Breast epithelium (tissue), 4 donors: ENCODE results near the gene ACKR1. TPM values are rescaled to one million over a fixed set of nuclear protein-coding genes. Genes with fewer than 3 reads are reported as not detected.
A peak's percentile ranks its signal among the peaks of the same experiment; 100 is the strongest.

Experiments used
- DNase-seq, 2 donors: peaks; one replicate each; pipeline ENCODE4 v3.0.0-alpha.2; 2019; ENCODE audit warnings: low spot score in 2 of 2
- H3K27ac ChIP-seq, 2 donors: fragments of 200-600 bp; sonication (generic) in 1 of 2; one replicate each; pipeline ENCODE4 v1.5.1; 2016 to 2019; ENCODE audit warnings: mild to moderate bottlenecking in 1 of 2
- H3K27me3 ChIP-seq, 2 donors: fragments of 200-600 bp; sonication (generic) in 1 of 2; one replicate each; pipeline versions ENCODE4 v1.5.1 to v1.6.0; 2017 to 2019; ENCODE audit warnings: control low read depth in 1 of 2, mild to moderate bottlenecking in 1 of 2
- H3K36me3 ChIP-seq: fragments of 200-600 bp; one replicate; pipeline ENCODE4 v1.5.1; 2019
- H3K4me1 ChIP-seq, 2 donors: fragments of 200-600 bp; sonication (generic); one replicate each; pipeline ENCODE4 v1.5.1; 2016 to 2019; ENCODE audit warnings: control low read depth in 1 of 2
- H3K4me3 ChIP-seq, 3 donors: fragments of 200-600 bp; sonication (generic); 1 replicate in 2 of 3; 2 replicates in 1 of 3; pipeline ENCODE4 v1.5.1; 2016 to 2019; ENCODE audit warnings: mild to moderate bottlenecking in 3 of 3, moderate library complexity in 2 of 3
- H3K9me3 ChIP-seq, 2 donors: fragments of 200-600 bp; sonication (generic) in 1 of 2; one replicate each; pipeline ENCODE4 v1.5.1; 2016 to 2019; ENCODE audit warnings: control low read depth in 1 of 2
- POLR2A ChIP-seq: fragments of 450-650 bp; IDR thresholded peaks from one replicate; pipeline ENCODE4 v1.6.1; 2016; ENCODE audit warnings: antibody characterized with exemption, mild to moderate bottlenecking, moderate library complexity
- POLR2AphosphoS5 ChIP-seq, 3 donors: sonication (generic); formaldehyde crosslinking; IDR thresholded peaks; one replicate each; pipeline ENCODE4 v1.6.1; 2017; ENCODE audit warnings: antibody characterized with exemption in 3 of 3
- intact Hi-C: fragments of 100-400 bp; cut with DNase I; formaldehyde crosslinking; loops from one replicate; pipeline ENCODE4 v1.15.1; 2023; ENCODE audit warnings: low total_unique reads
- total RNA-seq, 3 donors: library from RNA; depleted of rRNA; stranded (reverse); fragments of >200 nt; gene quantifications; one replicate each; pipeline ENCODE4 v1.1.0, GENCODE V29; 2016
- TF ChIP-seq, protein P1 (sequence below), 3 donors: fragments of 450-650 bp; IDR thresholded peaks; one replicate each; pipeline ENCODE4 v1.5.1; 2016 to 2017; ENCODE audit warnings: antibody characterized with exemption in 3 of 3, mild to moderate bottlenecking in 3 of 3, moderate library complexity in 3 of 3

Gene ACKR1, protein sequence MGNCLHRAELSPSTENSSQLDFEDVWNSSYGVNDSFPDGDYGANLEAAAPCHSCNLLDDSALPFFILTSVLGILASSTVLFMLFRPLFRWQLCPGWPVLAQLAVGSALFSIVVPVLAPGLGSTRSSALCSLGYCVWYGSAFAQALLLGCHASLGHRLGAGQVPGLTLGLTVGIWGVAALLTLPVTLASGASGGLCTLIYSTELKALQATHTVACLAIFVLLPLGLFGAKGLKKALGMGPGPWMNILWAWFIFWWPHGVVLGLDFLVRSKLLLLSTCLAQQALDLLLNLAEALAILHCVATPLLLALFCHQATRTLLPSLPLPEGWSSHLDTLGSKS
- 10 to 100 TPM; 32.3 to 83.2 (median 81.9) TPM for total RNA-seq

DNA sequence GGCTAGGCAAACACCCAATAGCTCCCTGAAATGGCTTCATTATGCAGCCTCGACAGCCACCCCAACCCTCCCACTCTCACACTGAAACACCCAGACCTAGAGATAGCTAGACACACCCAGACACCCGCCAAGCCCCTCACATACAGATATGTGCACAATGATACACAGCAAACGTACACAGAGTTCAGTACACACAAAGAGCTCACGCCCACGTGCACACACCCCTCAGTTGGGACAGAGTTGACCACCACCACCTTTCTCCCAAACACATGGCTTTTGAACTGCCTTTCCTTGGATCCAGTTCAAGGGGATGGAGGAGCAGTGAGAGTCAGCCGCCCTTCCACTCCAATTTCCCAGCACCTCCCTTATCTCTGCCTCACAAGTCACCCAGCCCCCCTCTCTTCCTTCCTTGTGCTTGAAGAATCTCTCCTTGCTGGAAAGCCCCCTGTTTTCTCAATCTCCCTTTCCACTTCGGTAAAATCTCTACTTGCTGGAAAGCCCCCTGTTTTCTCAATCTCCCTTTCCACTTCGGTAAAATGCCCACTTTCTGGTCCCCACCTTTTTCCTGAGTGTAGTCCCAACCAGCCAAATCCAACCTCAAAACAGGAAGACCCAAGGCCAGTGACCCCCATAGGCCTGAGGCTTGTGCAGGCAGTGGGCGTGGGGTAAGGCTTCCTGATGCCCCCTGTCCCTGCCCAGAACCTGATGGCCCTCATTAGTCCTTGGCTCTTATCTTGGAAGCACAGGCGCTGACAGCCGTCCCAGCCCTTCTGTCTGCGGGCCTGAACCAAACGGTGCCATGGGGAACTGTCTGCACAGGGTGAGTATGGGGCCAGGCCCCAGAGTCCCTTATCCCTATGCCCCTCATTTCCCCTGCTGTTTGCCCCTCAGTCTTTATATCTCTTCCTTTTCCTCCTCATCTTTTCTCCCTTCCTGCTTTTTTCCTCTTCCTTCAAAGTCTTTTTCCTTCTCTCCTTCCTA, at the start of gene ACKR1:
Gene ACKR1 (plus strand): TSS at position 715 of the 981 bp plus-strand sequence. CDS start 85 bp downstream, at position 800.
- intact Hi-C loops, result no loop called here
- DNase-seq, result no peak
- Histone ChIP-seq H3K9me3 (no peaks in the 10 kb centered on the region), H3K4me1 (no peaks in the 10 kb centered on the region), H3K36me3 (no peaks in the 10 kb centered on the region), H3K27me3 (peaks cover 0 to 6% of the 10 kb centered on the region in 2 donors), H3K27ac (no peak within 1 kb of the TSS), H3K4me3 (peak within 1 kb of the TSS; percentile 32 to 38 (median 33))
- TF ChIP-seq POLR2AphosphoS5 (IDR thresholded peaks at IDR 0.05) (no peak), POLR2A (no peak)
- TF ChIP-seq, protein P1, sequence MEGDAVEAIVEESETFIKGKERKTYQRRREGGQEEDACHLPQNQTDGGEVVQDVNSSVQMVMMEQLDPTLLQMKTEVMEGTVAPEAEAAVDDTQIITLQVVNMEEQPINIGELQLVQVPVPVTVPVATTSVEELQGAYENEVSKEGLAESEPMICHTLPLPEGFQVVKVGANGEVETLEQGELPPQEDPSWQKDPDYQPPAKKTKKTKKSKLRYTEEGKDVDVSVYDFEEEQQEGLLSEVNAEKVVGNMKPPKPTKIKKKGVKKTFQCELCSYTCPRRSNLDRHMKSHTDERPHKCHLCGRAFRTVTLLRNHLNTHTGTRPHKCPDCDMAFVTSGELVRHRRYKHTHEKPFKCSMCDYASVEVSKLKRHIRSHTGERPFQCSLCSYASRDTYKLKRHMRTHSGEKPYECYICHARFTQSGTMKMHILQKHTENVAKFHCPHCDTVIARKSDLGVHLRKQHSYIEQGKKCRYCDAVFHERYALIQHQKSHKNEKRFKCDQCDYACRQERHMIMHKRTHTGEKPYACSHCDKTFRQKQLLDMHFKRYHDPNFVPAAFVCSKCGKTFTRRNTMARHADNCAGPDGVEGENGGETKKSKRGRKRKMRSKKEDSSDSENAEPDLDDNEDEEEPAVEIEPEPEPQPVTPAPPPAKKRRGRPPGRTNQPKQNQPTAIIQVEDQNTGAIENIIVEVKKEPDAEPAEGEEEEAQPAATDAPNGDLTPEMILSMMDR (IDR thresholded peaks at IDR 0.05), result no peak

DNA sequence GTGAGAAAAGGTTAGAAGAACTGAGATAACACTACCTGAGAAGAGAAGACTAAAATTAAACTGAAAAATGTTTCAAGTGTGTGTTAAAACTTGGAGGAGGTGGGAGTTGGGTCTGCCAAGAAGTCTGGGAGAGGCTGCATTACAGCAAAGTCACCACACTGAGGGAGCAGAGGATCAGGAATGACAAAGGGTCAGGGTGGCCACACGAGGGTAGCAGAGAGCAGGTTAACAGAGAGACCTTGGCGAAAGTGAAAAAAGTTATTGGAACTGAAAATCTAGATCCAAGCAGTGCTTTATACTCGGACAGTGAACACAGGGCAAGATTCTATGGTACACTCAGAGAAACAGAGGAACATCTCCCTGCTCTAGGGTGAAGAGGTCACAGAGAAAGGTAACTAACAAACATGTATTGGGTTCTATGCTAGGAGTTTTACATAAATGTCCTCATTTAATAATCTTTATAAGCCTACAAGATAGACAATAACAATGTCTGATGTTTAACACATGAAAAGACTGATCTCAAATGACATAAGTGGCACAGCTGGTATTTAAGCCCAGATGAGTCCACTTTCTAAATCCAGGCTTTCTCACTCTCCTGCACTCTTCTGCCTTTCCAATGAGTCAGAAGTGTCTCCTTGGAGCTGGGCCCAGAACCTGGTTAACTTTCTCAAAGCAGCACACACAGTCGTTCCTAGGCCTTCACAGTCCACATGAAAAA, 43.5 kb upstream of the ACKR1 start:
- DNase-seq, result peak; percentile 67 to 69
- Histone ChIP-seq H3K27ac (peak overlapping the region; percentile 56 to 67), H3K9me3 (no peaks in the 10 kb centered on the region), H3K4me1 (no peaks in the 10 kb centered on the region), H3K36me3 (no peaks in the 10 kb centered on the region), H3K27me3 (no peaks in the 10 kb centered on the region), H3K4me3 (no peak overlapping the region)
- intact Hi-C loops, result no loop called here
- TF ChIP-seq POLR2A, result no peak
- TF ChIP-seq, protein P1 (IDR thresholded peaks at IDR 0.05), result peak; percentile 78 to 99 (median 98)

DNA sequence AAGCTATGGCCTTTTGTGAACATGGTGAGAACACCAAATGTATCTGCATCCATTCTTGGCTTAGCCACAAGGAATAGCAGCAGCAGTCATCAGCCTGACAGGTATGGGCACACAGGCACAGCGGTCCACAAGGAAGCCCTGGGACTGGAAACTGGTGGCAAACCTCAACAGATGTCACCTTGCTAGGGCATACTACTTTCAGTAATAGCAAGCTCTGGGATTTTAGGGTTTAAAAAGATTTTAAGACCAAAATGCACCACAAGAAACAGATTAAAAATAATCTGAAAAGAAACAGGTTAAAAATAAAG, 43.0 kb upstream of the ACKR1 start:
- Histone ChIP-seq H3K4me3 (no peak overlapping the region), H3K36me3 (no peaks in the 10 kb centered on the region), H3K4me1 (no peaks in the 10 kb centered on the region), H3K27me3 (no peaks in the 10 kb centered on the region), H3K9me3 (no peaks in the 10 kb centered on the region), H3K27ac (peak overlapping the region in 1 of 2 donors; percentile 56)
- DNase-seq, result no peak
- TF ChIP-seq, protein P1 (IDR thresholded peaks at IDR 0.05), result no peak
- TF ChIP-seq POLR2A, result no peak
- TF ChIP-seq POLR2AphosphoS5 (IDR thresholded peaks at IDR 0.05), result no peak
- intact Hi-C loops, result no loop called here

DNA sequence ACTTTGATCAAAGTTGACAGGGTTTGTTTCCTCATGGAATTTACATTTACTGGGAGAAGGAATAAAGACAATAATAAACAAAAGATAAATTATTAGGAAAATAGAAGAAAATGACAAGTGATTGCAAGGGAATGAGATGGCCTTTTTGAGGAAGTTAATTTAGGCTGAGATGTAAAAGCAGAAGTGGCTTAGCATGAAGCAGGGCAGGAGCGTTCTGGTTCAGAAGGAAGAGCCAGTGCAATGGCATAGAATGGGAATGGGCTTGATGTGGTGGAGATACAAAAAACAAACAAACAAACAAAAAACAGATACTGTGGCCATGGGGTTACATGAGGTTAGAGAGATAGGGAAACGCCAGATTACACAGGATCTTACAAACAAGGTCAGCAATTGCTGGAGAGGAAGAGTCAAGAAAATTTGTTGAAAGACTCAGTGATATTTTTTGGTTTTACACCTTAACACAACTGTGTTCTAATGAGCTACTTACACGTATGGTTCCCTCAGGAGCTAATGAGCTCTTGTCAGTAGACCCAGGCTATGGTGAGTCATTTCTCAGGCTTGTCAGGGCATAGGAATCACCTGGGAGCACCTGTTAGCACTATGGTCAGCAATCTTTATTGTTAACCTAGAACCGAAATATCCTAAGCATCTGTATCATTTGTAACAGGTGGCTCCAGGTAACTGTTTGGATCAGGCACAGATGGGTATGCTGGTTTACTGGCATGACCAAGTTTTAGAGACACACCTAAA, 42.0 kb upstream of the ACKR1 start:
- no peak overlapping the region for H3K27ac ChIP-seq
- no peaks in the 10 kb centered on the region for H3K36me3 ChIP-seq

More for the DNA sequence above, 42.0 kb upstream of the ACKR1 start:
- Histone ChIP-seq H3K4me1 (no peaks in the 10 kb centered on the region), H3K9me3 (no peaks in the 10 kb centered on the region), H3K27me3 (no peaks in the 10 kb centered on the region), H3K4me3 (no peak overlapping the region)
- intact Hi-C loops, result no loop called here
- no peak for DNase-seq
- TF ChIP-seq, protein P1 (IDR thresholded peaks at IDR 0.05), result no peak
- TF ChIP-seq POLR2AphosphoS5 (IDR thresholded peaks at IDR 0.05), result no peak
- no peak for TF ChIP-seq POLR2A
